Fibroblast of lung (primary cell): ENCODE data around the gene TCF21.

Source experiments
- EZH2 ChIP-seq: IDR thresholded peaks from 2 replicates; pipeline ENCODE4 v1.5.1; 2012; ENCODE audit warnings: low read length, control low read depth, mild to moderate bottlenecking; ENCODE audit errors: missing control alignments
- TF ChIP-seq, protein P1 (sequence below), 2 donors: IDR thresholded peaks in 1 of 2; conservative IDR thresholded peaks in 1 of 2; 1 replicate in 1 of 2; 2 replicates in 1 of 2; pipeline ENCODE4 v1.5.1; 2011 to 2012; ENCODE audit warnings: low read length in 2 of 2, control low read depth in 1 of 2, inconsistent platforms in 1 of 2, low read depth in 1 of 2, mild to moderate bottlenecking in 1 of 2

DNA sequence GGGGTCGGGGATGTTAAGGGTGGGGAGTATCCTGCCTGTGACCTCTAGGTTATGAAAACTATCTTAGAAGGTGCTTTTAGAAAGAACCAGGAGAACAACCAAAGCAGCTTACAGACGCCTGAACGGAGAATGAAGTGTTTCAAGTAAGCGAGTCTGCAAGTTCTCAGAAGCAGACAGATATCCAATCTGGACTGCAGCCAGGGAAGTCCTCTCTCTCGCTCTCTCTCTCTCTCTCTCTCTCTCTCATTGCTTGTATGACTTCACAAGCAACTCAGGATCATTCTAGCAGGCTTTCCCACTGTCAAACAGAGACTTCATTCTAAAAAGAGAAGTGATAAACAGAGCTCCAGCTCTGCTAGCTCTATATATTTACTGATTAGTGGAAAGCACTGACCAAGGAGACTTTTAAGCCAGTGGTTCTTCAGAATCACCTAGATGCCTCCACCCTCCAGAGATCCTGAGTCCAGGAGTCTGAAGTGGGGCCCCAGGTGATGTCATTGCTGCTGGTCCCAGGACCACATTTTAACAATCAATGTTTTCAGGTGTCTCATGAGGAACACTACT lies 6.0 kb downstream of the TCF21 start:
- TF ChIP-seq, protein P1, sequence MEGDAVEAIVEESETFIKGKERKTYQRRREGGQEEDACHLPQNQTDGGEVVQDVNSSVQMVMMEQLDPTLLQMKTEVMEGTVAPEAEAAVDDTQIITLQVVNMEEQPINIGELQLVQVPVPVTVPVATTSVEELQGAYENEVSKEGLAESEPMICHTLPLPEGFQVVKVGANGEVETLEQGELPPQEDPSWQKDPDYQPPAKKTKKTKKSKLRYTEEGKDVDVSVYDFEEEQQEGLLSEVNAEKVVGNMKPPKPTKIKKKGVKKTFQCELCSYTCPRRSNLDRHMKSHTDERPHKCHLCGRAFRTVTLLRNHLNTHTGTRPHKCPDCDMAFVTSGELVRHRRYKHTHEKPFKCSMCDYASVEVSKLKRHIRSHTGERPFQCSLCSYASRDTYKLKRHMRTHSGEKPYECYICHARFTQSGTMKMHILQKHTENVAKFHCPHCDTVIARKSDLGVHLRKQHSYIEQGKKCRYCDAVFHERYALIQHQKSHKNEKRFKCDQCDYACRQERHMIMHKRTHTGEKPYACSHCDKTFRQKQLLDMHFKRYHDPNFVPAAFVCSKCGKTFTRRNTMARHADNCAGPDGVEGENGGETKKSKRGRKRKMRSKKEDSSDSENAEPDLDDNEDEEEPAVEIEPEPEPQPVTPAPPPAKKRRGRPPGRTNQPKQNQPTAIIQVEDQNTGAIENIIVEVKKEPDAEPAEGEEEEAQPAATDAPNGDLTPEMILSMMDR (conservative IDR thresholded peaks at IDR 0.05 in 1 of 2, IDR thresholded peaks at IDR 0.05 in 1 of 2; ENCODE audit: low read depth in 1 of 2, low read length in 2 of 2), result no peak
- no peak for TF ChIP-seq EZH2
